HepG2 (cell line): ENCODE data around the gene GLIS1. TPM values are rescaled to one million over a fixed set of nuclear protein-coding genes. Genes with fewer than 3 reads are reported as not detected.

Experiments
- ATAC-seq: fragments of 200-7000 bp; cut with Tn5 transposase; 3 replicates; pipeline ENCODE4 v1.9.1; 2020; ENCODE audit warnings: mild to moderate bottlenecking, moderate library complexity
- BruUV-seq: library from RNA; stranded (reverse); fragments of 400-500 nt; replicated peaks from 2 replicates; lab custom pipeline; 2021; lab: Mats Ljungman, UMichigan
- CTCF ChIA-PET: fragments of 300-600 bp; formaldehyde crosslinking; extraction: SDS; loops from one replicate; lab custom pipeline; 2021; ENCODE audit warnings: low total read pairs, inconsistent platforms, low intra/inter-chr PET ratio; lab: Yijun Ruan, JAX
- POLR2A ChIA-PET: fragments of 350-600 bp; sonication (Branson Sonifier 250); formaldehyde crosslinking; loops from one replicate; lab custom pipeline; 2020; ENCODE audit warnings: antibody characterized with exemption, inconsistent platforms; lab: Yijun Ruan, JAX
- DNase-seq: peaks from one replicate; pipeline ENCODE4 v3.0.0-alpha.2; 2015; ENCODE audit warnings: low spot score
- FAIRE-seq: peaks from 3 replicates; lab custom pipeline; 2011; peaks lifted over from hg19 to GRCh38; lab: Jason Lieb, UNC
- H2AFZ ChIP-seq: one replicate; pipeline ENCODE4 v1.6.1; 2011; ENCODE audit warnings: low read length, inconsistent platforms
- H3K27ac ChIP-seq: fragments of 300-600 bp; 3 replicates; pipeline ENCODE4 v1.8.0; 2011; ENCODE audit warnings: mixed run types, mild to moderate bottlenecking, mixed read lengths, low read length, inconsistent platforms; ENCODE audit not compliant: insufficient read depth; ENCODE audit errors: extremely low read length
- H3K27me3 ChIP-seq, 2 experiments: fragments of 200-600 bp in 1 of 2; 2 replicates in 1 of 2; 3 replicates in 1 of 2; pipeline versions ENCODE4 v1.6.0 to v1.8.0; 2011; ENCODE audit warnings: low read length in 2 of 2, mild to moderate bottlenecking in 2 of 2, moderate library complexity in 2 of 2, inconsistent platforms in 1 of 2; ENCODE audit not compliant: insufficient read depth in 2 of 2, control insufficient read depth in 1 of 2
- H3K36me3 ChIP-seq, 2 experiments: fragments of 200-600 bp in 1 of 2; replicated peaks in 1 of 2; 2 replicates in 1 of 2; 3 replicates in 1 of 2; pipeline versions ENCODE4 v1.5.1 to v1.8.0; 2011; ENCODE audit warnings: low read length in 2 of 2, inconsistent platforms in 1 of 2; ENCODE audit not compliant: insufficient read depth in 2 of 2, control insufficient read depth in 1 of 2
- H3K4me1 ChIP-seq: 2 replicates; pipeline ENCODE4 v1.5.1; 2012; ENCODE audit warnings: low read length, inconsistent platforms; ENCODE audit not compliant: insufficient read depth
- H3K4me2 ChIP-seq: 2 replicates; pipeline ENCODE4 v1.6.0; 2011; ENCODE audit warnings: low read depth, low read length, inconsistent platforms
- H3K4me3 ChIP-seq, 3 experiments: fragments of 200-600 bp in 1 of 3; sonication (generic), shearing (Covaris generic) in 1 of 3; replicated peaks in 1 of 3; 2 replicates each; pipeline ENCODE4 v1.5.1; 2011 to 2016; ENCODE audit warnings: low read length in 3 of 3, inconsistent platforms in 2 of 3, low read depth in 2 of 3, mild to moderate bottlenecking in 2 of 3, control low read depth in 1 of 3, mixed read lengths in 1 of 3; ENCODE audit not compliant: insufficient read depth in 1 of 3
- H3K79me2 ChIP-seq: one replicate; pipeline ENCODE4 v1.6.1; 2011; ENCODE audit warnings: low read length, inconsistent platforms; ENCODE audit not compliant: insufficient read depth
- H3K9ac ChIP-seq: 2 replicates; pipeline ENCODE4 v1.6.0; 2011; ENCODE audit warnings: mild to moderate bottlenecking, low read depth, low read length, inconsistent platforms; ENCODE audit not compliant: insufficient read depth
- H3K9me3 ChIP-seq: 2 replicates; pipeline ENCODE4 v1.5.1; 2012; ENCODE audit warnings: mild to moderate bottlenecking, low read length
- H4K20me1 ChIP-seq: 2 replicates; pipeline ENCODE4 v1.6.0; 2011; ENCODE audit warnings: inconsistent platforms, mild to moderate bottlenecking, low read length, moderate library complexity; ENCODE audit not compliant: insufficient read depth
- ARID4A ChIP-seq: sonication (generic); formaldehyde crosslinking; IDR thresholded peaks from 2 replicates; pipeline ENCODE4 v1.5.0; 2020; ENCODE audit warnings: mild to moderate bottlenecking, missing genetic modification reagents, borderline replicate concordance
- ASH2L ChIP-seq: fragments of 300-600, 200-600 bp; sonication (generic); IDR thresholded peaks from 2 replicates; pipeline ENCODE4 v1.7.0; 2017; ENCODE audit warnings: low read depth, mild to moderate bottlenecking, moderate library complexity, mixed read lengths, low read length; ENCODE audit not compliant: insufficient read length
- FOXA3 ChIP-seq: IDR thresholded peaks from 2 replicates; pipeline ENCODE4 v1.6.1; 2016; ENCODE audit warnings: missing genetic modification reagents, missing compliant biosample characterization
- MBNL3 ChIP-seq: fragments of 250-450 bp; sonication (Bioruptor Pico); conservative IDR thresholded peaks from 2 replicates; pipeline ENCODE4 v1.8.0; 2022; ENCODE audit warnings: mild to moderate bottlenecking, inconsistent platforms
- MYNN ChIP-seq: sonication (generic); formaldehyde crosslinking; IDR thresholded peaks from 2 replicates; pipeline ENCODE4 v1.4.0; 2020; ENCODE audit warnings: mild to moderate bottlenecking, low read depth, missing genetic modification reagents
- PLRG1 ChIP-seq: fragments of 450-650 bp; conservative IDR thresholded peaks from 2 replicates; pipeline ENCODE4 v1.6.1; 2016
- RFX1 ChIP-seq: fragments of 450-650 bp; IDR thresholded peaks from 2 replicates; pipeline ENCODE4 v1.6.1; 2017
- SP140L ChIP-seq: sonication (generic); formaldehyde crosslinking; IDR thresholded peaks from 2 replicates; pipeline ENCODE4 v1.4.0; 2020; ENCODE audit warnings: missing genetic modification reagents, borderline replicate concordance
- ZBTB20 ChIP-seq: sonication (generic); formaldehyde crosslinking; IDR thresholded peaks from 2 replicates; pipeline ENCODE4 v1.8.1; 2023; ENCODE audit warnings: missing genetic modification reagents, low read depth, mild to moderate bottlenecking, borderline replicate concordance
- ZMYM3 ChIP-seq: sonication (generic); formaldehyde crosslinking; IDR thresholded peaks from 2 replicates; pipeline ENCODE4 v1.5.1; 2020; ENCODE audit warnings: mild to moderate bottlenecking, missing genetic modification reagents
- WGBS: methylation state at CpG from one replicate; pipeline ENCODE4 v1.1.6; 2017; ENCODE audit warnings: low lambda C conversion rate; 5-methylcytosine and 5-hydroxymethylcytosine counted together
- in situ Hi-C: cut with HindIII; loops from 2 replicates; pipeline ENCODE4 v1.10.0; 2017; ENCODE audit warnings: low pct_unique_long_range_greater_than_20kb; ENCODE audit not compliant: extremely low pct_ligation_motif_present
- intact Hi-C: fragments of 100-400 bp; cut with micrococcal nuclease; formaldehyde crosslinking; loops from one replicate; pipeline ENCODE4 v1.10.0; 2022; ENCODE audit not compliant: unreplicated experiment
- polyA plus RNA-seq, 8 experiments: library from polyadenylated mRNA; depleted of rRNA in 3 of 8; stranded (reverse) in 7 of 8; unstranded in 1 of 8; fragments of >200 nt; fragmentation: Illumina TruSeq in 4 of 8; extraction: Trizol in 4 of 8; gene quantifications; 2 replicates each; pipeline versions ENCODE4 v1.2.1 to v1.2.3, GENCODE V29; 2011 to 2016; ENCODE audit warnings: low read depth in 4 of 8, missing spikeins in 1 of 8, mixed read lengths in 1 of 8; ENCODE audit not compliant: insufficient read depth in 1 of 8
- total RNA-seq, 5 experiments: library from RNA; depleted of rRNA; stranded (reverse); fragments of >200 nt; fragmentation: Illumina TruSeq; extraction: Trizol; gene quantifications; 2 replicates each; pipeline ENCODE4 v1.2.3, GENCODE V29; 2016; ENCODE audit warnings: low read depth in 1 of 5

Gene GLIS1
- total and polyA plus RNA-seq, 2 of the 13 experiments (the other 11 are each of a cell fraction or from before 2014, with no cell fraction given) = 0.03 TPM; not detected in 1

GRCh38 chr1:53631622-53632310 lies 107.2 kb downstream of the GLIS1 start:
- Histone ChIP-seq H3K27me3 (peaks cover 2 to 33% of the 10 kb centered on the region in 2 experiments; a peak in 3 of 5 replicates), H3K4me1 (no peaks in the 10 kb centered on the region), H3K9me3 (no peaks in the 10 kb centered on the region)
- no peak for TF ChIP-seq ASH2L
- TF ChIP-seq MBNL3 (CRISPR knock-in tag) = no peak
- TF ChIP-seq ARID4A (CRISPR knock-in tag) = no peak
- TF ChIP-seq FOXA3 = no peak
- TF ChIP-seq RFX1 = no peak
- no peak for TF ChIP-seq ZMYM3 (CRISPR knock-in tag)
- no peak for TF ChIP-seq SP140L
- TF ChIP-seq MYNN (CRISPR knock-in tag) = no peak
- TF ChIP-seq PLRG1 = no peak
- TF ChIP-seq ZBTB20 (CRISPR knock-in tag) = no peak
- TF ChIP-seq, all 625 proteins: peak for 0
- no TSS peak for BruUV-seq
- Histone ChIP-seq H3K79me2 (no peaks in the 10 kb centered on the region), H3K4me2 (no peak overlapping the region), H3K36me3 (no peaks in the 10 kb centered on the region), H4K20me1 (no peaks in the 10 kb centered on the region), H3K27ac (no peak overlapping the region), H3K9ac (no peak overlapping the region), H3K4me3 (no peak overlapping the region), H2AFZ (no peak overlapping the region)
- 23% methylated on average over 6 of the region's 6 CpGs for WGBS
- intact Hi-C loops = no loop called here
- ChIA-PET CTCF (no interaction called here), POLR2A (no interaction called here)
- FAIRE-seq (no peak), ATAC-seq (no peak), DNase-seq (no peak)
- in situ Hi-C loops = no loop called here
